Measurements from ENCODE around the gene TMEM141.
"Not testable (repeated sequence)": the region's sequence is repeated elsewhere in the genome, so short reads cannot be mapped to it uniquely, and the experiment has no call there.

Gene TMEM141

DNA sequence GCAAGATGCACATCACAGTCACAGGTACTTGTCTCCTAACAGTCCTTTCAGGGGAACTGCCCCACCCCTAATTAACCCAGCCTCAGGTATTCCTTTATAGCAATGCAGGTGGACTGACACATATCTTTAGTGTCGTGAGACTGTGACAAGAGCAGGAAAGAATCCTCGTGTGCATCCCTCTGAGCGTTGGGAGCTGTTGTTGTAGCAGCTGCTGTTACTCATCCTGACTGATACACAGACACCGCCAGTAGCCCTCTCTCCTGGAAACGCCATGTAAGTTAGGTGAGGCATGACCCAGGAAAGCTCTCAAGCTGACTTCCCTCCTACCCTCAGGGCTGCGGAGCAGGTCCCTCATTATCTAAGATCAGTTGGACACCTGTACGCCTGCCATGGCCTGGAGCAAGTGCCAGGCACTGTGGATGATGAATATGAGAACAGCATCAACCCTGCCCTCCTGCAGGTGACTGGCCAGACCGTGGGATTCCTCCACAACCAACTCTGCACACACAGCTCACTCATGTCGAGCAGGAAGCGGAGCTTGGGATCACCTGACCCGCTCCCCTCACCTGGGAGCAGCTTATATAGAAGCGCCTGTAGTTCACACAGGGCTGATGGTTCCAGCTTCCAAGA is 16.6 kb upstream of the TMEM141 start:
- no peak for DNase-seq

DNA sequence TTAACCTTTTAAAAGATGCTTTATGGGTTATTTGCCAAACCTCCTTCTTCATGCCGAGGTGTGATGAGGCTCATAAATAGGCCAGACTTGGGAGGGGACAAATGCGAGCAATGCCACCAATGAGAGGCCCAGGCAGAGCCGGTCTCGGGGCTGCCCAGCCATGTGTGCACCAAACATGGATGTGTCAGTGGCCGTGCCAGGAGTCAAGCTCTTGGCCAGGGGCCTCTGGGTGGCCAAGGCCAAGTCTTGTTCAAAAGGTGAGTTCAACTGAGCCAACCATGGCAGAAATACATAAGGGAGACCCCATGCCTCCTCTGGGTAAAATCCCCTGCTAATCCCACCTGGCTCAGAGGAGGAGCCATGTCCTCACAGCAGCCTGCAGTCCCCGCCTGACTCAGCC is 16.0 kb upstream of the TMEM141 start:
- no peak for DNase-seq

DNA sequence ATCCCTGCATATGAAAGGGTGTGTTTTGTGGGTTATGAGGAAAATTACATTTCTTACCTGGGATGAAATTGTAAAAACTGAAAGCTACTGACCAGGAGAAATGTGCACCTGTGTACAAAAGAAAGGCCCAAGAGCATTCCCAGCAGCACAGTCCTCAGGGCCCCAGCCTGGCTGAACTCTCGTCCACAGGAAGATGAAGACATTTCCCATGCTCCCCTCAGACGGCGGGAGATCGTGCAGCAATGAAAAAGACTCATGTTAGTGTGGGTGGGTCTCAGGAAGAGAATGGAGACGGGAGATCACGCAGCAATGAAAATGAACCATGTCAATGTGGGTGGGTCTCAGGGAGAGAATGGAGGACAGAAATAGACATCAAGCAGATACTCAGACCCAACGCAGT is 14.2 kb upstream of the TMEM141 start:
- no peak for DNase-seq

DNA sequence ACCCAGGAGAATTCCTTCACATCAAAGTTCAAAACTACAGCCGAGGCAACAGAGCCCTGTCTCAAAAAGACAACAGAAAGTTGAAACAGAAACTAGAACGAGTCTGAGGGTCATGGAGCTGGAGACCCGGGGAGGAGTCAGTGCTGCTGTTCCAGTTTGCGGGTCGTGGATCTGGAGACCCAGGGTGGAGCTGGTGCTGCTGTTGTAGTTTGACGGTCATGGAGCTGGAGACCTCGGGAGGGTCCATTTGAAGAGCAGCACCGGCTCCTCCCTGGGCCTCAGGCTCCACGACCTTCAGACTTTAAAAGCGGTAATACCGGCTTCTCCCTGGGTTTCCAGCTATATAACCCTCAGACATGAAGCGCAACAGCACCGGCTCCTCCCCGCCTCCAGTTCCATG is 13.8 kb upstream of the TMEM141 start:
- DNase-seq = no peak

DNA sequence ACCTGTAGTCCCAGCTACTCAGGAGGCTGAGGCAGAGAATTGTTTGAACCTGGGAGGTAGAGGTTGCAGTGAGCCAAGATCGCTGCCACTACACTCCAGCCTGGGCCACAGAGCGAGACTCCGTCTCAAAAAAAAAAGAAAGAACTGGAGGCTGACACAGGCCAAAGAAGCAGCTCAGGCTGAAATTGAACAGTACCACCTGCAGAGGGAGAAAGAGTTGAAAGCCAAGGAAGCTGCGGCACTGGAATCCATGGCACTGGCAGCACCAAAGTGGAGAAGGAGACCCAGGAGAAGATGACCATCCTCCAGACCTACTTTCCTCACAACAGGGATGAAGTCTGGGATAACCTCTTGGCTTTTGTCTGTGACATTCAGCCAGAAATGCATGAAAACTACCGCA is 11.3 kb upstream of the TMEM141 start:
- DNase-seq = no peak

DNA sequence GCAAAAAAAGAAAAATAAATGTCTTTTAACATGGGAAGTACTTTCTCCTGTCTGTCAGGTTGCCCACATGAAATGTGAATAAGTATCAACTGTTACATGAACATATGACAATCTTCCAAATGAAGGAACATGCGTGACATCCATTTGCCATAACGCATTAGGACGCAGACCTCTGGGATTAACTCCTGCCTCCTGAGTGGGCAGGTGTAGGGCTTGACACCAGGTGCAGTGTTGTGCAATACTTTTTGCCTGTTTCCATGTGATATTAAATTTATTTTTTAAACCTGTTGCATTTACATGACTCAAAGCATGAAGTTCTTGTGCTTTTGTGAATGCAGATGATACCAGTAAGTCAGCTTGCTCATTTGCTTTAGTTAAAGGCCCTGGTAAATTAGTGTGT is 8.7 kb upstream of the TMEM141 start:
- DNase-seq = no peak

DNA sequence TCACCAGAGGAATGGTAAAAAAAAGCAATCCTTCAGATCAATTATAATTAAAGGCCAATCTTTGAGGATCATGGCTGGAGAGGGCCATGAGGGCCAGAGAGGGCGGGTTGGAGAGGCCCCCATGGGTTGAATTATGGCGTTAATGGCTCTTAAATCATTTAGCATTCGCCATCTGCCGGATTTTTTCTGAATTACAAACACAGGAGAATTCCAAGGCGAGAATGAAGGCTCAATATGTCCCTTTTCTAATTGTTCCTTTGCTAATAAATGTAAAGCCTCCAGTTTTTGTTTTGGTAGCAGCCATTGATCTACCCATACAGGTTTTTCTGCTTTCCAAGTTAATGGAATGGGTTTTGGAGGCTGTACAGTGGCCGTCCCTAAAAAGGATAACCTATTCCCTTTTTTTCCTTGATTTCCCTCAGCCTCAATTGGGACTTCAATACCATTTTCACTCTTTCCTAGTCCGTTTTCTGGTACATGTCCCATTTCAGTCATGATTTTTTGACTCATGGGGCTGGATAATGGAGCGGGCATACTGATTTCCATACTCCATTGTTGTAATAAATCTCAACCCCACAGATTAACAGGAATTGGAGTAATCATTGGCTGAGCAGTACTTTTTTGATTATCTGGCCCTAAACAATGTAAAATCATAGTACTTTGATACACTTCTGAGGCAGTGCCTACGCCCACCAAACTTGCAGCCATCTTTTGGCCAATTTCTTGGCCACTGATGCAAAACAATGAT is 6.7 kb upstream of the TMEM141 start:
- no peak for DNase-seq

DNA sequence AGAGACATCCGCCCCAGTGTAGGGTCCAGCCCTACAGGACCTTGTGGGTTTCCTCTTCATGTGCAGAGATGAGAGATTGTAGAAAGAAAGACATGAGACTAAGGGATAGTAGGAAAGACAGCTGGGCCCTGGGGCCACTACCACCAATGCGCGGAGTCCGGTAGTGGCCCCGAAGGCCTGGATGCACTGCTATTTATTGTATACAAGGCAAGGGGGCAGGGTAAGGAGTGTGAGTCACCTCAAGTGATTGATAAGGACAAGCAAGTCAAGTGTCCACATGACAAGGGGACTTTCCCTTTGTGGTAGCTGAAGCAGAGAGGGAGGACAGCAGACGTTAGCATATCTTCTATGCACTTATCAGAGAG is 6.2 kb upstream of the TMEM141 start:
- no peak for DNase-seq

DNA sequence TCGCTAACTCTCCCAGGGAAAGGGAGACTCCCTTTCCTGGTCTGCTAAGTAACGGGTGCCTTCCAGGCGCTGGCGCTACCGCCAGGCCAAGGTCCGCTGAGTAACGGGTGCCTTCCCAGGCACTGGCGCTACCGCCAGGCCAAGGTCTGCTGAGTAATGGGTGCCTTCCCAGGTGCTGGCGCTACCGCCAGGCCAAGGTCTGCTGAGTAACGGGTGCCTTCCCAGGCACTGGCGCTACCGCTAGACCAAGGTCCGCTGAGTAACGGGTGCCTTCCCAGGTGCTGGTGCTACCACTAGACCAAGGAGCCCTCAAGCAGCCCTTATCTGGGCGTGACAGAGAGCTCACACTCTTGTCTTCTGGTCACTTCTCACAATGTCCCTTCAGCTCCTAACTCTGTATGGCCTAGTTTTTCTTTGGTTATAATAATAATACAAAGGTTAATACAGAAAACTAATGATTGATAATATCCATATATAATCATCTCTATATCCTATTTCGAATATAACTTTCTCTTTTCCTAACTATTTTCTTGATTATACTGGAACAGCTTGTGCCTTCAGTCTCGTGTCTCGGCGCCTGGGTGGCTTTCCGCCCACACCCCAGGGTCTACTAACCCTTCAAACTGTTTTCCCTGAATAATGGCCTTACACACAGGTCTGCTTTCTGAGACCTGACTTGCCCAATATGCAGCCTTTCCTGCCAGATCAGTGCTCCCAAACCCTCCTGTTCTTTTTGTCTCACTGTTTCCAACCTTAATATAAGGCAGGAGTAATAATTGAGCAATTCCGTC is 5.4 kb upstream of the TMEM141 start:
- not testable (repeated sequence) for DNase-seq

DNA sequence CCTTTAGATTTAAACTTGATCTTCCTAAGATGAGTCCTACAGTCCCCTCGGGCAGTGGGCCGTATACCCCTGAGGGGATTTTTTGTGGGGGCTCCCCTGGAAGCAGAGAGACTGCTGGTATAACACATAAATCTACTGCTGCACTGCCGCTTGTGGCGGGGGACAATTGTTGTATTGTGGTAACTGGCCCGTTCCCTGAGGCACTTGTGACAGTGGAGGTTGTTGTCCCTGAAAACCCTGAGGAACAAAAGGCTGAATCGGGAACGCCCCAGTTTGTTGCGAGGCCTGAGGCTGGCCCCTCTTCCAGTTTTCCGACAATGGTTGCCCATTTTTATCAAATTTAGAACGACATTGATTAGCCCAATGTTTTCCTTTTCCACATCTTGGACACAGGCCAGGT is 4.7 kb upstream of the TMEM141 start:
- DNase-seq = no peak

DNA sequence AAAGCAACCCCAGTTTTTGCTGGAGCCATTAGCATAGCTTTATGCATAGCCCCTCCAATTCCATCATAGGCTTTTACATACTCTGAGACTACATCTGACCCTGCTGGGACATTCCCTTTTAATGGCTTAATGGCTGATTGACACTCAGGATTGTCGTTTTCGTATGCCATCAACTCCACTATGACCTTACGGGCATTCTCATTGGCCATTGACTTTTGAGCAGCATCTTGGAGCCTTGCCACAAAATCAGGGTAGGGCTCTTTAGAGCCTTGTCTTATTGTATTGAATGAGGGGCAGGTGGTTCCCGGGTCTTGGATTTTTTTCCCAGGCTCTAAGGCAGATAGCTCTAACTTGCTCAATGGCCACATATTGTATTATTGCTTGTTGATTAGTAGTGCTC is 4.2 kb upstream of the TMEM141 start:
- DNase-seq = not testable (repeated sequence)

DNA sequence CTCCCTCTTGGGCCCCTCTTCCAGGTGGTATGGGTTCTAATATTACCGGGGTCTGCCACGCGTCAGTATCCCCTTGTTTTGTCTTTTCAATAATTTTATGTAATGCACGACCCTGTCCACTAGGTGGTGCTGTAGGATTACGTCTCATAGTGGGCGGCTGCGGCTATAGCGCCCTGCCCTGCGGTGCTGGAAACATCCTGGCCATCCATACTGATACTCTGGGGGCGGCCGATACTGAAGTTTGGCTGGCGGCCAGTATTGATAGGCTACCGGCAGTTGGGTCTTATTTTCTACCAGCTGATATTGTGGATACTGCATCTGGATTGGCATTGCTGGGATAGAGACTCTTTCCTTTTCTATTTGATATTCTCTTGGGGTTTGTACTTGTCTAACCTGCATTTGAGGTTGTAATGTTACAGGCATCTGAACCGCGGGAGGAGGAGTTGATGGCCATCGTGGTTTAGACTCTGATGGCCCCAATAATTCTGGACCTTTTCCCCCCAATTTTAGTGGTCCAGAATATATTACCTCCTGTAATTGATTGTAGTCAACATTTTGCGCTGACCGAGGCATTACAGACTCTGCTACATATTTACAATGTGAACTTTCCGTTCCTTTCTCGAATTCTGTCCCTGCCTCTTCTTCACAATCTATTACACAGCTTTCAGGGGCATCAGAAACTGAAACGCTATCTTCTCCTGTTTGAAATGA is 3.3 kb upstream of the TMEM141 start:
- peak in 2 of 4 experiments; percentile 35 to 45 for DNase-seq

DNA sequence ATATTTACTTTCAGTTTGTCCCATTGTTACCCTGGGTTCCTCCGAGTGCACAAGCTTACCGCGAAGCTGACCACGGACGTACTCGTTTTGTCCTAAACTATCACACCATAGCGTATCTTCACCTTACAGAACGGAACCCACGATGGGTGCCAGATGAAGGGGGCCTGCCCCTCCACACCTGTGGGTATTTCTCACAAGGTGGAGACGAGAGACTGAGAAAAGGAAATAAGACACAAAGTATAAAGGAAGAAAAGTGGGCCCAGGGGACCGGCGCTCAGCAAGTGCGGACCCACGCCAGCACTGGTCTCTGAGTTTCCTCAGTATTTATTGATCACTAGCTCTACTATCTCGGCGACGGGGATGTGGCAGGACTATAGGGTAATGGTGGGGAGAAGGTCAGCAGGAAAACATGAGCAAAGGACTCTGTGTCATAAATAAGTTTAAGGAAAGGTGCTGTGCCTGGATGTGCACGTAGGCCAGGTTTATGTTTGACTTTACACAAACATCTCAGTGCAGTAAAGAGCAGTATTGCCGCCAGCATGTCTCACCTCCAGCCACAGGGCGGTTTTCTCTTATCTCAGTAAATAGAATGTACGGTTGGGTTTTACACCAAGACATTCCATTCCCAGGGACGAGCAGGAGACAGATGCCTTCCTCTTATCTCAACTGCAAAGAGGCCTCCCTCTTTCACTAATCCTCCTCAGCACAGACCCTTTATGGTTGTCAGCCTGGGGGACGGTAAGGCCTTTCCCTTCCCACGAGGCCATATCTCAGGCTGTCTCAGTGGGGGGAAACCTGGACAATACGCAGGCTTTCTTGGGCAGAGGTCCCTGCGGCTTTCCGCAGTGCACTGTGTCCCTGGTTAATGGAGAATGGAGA is 2.3 kb upstream of the TMEM141 start:
- not testable (repeated sequence) for DNase-seq

DNA sequence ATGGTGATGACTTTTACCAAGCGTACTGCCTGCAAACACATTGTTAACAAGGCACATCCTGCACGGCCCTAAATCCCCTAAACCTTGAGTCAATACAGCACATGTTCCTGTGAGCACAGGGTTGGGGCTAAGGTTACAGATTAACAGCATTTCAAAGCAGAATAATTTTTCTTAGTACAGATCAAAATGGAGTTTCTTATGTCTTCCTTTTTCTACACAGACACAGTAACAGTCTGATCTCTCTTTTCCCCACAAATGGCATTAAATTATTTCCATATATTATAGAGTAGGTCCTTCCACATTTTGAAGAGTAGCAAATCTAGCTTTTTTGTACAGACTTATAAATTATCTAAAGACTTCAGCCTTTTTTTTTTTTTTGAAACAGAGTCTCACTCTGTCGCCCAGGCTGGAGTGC is 1.6 kb upstream of the TMEM141 start:
- DNase-seq = no peak

DNA sequence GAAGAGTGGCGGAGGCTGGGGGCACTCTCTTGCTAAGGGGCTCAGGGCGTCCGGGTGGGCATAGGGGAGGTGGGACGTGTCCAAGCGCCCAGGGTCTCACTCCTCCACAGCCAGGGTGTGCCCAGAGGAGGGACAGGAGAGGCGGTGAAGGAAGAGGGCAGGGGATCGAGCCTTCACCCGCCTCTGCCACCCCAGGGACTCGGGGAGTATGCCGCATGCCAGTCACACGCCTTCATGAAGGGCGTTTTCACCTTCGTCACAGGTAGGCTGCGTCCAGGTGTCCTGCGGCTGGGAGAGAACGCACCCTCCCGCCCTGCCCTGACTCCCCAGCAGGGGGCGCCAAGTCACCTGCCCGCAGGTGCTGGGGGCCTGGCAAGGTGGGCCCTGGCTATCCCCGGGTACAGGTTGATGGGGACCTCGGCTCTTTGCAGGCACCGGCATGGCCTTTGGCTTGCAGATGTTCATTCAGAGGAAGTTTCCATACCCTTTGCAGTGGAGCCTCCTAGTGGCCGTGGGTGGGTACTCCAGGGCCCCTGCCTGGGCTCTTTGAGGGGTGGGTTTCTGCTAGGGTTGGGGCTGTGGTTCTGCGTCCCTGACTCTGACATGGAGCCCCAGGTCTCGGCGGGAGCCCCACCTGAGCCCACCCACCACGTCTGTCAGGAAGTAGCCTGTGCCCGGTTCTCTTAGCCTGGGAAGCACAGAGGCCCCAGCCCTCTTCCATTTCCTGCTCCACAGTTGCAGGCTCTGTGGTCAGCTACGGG is 552 bp downstream of the TMEM141 start:
- DNase-seq = peak; percentile 48 to 71 (median 54)

DNA sequence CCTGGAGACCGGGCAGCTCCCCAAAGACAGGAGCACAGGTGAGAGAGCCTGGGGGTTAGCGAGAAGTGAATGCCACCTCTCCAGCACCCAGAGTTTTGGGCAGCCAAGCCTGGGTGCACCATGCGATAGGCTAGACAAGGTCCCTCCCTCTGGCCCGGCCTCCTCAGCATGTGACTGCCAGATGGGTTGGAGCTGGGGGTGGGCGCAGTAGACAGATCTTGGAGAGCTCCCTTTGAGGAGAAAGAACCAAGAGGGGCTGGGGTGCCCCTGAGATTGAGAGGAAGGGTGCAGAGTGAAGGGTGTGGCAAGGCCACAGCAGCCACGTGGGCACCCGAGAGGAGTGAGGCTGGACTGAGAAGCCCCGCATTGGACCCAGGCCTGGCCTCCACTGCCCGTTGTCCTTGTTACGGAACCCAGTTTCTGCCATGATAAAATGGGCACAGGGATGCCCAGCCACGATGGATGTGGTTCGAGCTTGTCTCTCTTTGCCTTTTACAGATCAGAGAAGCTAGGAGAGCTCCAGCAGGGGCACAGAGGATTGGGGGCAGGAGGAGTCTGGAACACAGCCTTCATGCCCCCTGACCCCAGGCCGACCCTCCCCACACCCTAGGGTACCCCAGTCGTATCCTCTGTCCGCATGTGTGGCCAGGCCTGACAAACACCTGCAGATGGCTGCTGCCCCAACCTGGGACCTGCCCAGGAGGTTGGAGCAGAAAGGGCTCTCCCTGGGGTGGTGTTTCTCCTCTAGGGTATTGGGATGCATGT is 1.4 kb downstream of the TMEM141 start:
- DNase-seq = no peak

DNA sequence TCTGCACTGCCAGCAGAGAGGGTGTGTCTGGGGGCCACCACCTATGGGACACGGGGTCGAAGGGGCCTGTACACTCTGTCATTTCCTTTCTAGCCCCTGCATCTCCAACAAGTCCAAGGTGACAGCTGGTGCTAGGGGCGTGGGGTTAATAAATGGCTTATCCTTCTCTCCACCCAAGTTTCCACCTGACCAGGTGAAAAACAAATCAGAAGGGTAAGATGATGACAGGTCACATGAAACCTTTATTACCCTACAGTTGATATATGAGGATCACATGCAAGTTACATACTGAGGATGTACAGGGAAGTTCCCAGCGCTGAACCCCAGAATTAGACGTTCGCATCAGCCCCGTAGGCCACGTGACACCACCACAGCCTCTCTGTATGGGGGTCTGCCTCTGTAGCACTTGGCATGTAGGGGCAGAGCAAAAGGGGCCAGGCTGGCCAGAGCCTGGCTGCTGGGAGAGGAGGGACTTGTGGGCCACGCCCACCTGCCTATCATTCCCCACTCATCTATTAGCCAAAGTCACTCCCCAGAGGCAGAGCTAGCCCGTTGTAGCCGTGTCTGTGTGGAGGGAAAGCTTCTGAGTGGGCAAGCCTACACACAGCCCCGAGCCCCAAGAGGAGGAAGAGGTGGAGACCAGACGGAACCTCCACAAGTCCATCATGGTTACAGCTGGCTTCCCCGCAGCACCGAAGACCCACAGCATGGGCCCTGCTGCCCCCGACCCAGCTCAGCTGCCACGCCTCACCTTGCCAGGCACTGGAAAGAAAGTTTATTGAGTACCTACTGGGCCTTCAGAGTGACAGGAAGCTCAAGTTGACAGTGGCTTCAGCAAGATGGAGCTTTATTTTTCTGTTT is 2.2 kb downstream of the TMEM141 start:
- DNase-seq = no peak

DNA sequence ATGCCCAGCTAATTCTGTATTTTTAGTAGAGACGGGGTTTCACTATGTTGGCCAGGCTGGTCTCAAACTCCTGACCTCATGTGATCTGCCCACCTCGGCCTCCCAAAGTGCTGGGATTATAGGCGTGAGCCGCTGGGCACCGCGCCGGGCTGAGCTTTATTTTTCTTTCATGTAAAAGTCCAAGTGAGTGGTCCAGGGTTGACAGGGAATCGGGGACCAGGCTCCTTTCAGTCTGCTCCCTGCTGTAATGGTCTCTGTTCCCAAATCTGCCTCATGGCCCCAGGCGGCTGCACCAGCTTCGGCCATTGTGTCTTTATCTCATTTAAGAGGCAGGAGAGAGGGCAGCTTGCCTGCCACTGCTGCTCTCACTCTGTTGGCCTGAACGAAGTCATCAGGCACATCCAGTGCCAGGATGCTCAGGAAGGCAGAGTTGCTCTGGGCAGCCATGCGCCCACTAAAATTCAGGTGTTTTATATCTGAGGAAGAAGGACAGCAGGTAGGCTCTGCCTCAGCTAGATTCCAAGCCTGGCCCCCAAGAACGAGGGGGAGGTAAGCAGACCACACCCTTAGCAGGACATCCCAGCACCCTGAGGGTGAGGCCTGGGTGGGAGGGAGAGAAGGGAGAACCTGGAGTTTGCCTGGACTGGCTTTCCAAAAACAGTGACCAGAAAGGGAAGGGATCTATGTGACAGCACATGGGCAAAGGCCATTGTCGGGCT is 3.3 kb downstream of the TMEM141 start:
- no peak for DNase-seq

DNA sequence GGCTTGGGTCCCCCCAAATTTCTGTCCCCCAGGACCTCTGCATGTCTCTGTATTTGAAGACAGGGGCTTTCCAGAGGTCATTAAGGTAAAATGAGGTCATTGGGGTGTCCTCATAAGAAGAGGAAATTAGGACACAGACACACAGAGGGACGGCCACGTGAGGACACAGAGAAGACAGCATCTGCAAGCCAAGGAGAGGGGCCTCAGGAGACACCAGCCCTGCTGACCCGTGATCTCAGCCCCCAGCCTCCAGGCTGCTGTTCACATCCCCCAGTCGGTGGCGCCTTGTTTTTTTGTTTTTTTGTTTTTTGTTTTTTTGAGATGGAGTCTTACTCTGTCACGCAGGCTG is 3.8 kb downstream of the TMEM141 start:
- DNase-seq = no peak
